Neuronal stem cell (in vitro differentiated cells): ENCODE measurements around the gene ARHGEF28.

Experiments
- DNase-seq: peaks from one replicate; pipeline ENCODE4 v3.0.0-alpha.2; 2013; ENCODE audit warnings: low spot score
- H2AFZ ChIP-seq: one replicate; pipeline ENCODE4 v1.6.1; 2013; ENCODE audit warnings: mild to moderate bottlenecking, low read length, inconsistent platforms
- H2AK5ac ChIP-seq: 2 replicates; pipeline ENCODE4 v1.6.1; 2013; ENCODE audit warnings: low read depth, mild to moderate bottlenecking, inconsistent platforms, low read length, moderate library complexity, mixed read lengths
- H2BK120ac ChIP-seq: 2 replicates; pipeline ENCODE4 v1.6.1; 2013; ENCODE audit warnings: low read depth, mild to moderate bottlenecking, inconsistent platforms, low read length, moderate library complexity, mixed read lengths
- H2BK12ac ChIP-seq: one replicate; pipeline ENCODE4 v1.6.1; 2013; ENCODE audit warnings: low read length, inconsistent platforms
- H2BK15ac ChIP-seq: 2 replicates; pipeline ENCODE4 v1.6.1; 2013; ENCODE audit warnings: mild to moderate bottlenecking, low read length, inconsistent platforms, mixed read lengths
- H2BK5ac ChIP-seq: one replicate; pipeline ENCODE4 v1.6.1; 2013; ENCODE audit warnings: inconsistent platforms, mild to moderate bottlenecking, low read length, moderate library complexity
- H3K14ac ChIP-seq: one replicate; pipeline ENCODE4 v1.6.1; 2013; ENCODE audit warnings: low read length, inconsistent platforms
- H3K18ac ChIP-seq: 2 replicates; pipeline ENCODE4 v1.6.1; 2013; ENCODE audit warnings: low read length, inconsistent platforms
- H3K23ac ChIP-seq: 2 replicates; pipeline ENCODE4 v1.6.1; 2013; ENCODE audit warnings: low read depth, mild to moderate bottlenecking, mixed read lengths, low read length, inconsistent platforms; ENCODE audit not compliant: poor library complexity
- H3K27ac ChIP-seq: replicated peaks from 3 replicates; pipeline ENCODE4 v1.5.1; 2013; ENCODE audit warnings: low read length, inconsistent platforms
- H3K27me3 ChIP-seq, 3 experiments: 2 replicates each; pipeline ENCODE4 v1.6.1; 2013; ENCODE audit warnings: low read length in 3 of 3, mild to moderate bottlenecking in 2 of 3, inconsistent platforms in 1 of 3, low read depth in 1 of 3, mixed read lengths in 1 of 3, moderate library complexity in 1 of 3; ENCODE audit not compliant: control insufficient read depth in 3 of 3, insufficient read depth in 3 of 3
- H3K36me3 ChIP-seq, 2 donors: replicated peaks in 1 of 2; 2 replicates each; pipeline ENCODE4 v1.6.1; 2013; ENCODE audit warnings: low read length in 2 of 2; ENCODE audit not compliant: control insufficient read depth in 2 of 2, insufficient read depth in 2 of 2
- H3K4ac ChIP-seq: 2 replicates; pipeline ENCODE4 v1.6.1; 2013; ENCODE audit warnings: inconsistent platforms, mild to moderate bottlenecking, low read length, moderate library complexity
- H3K4me1 ChIP-seq, 2 donors: 1 replicate in 1 of 2; 2 replicates in 1 of 2; pipeline ENCODE4 v1.6.1; 2013; ENCODE audit warnings: low read length in 2 of 2, low read depth in 1 of 2; ENCODE audit not compliant: control insufficient read depth in 2 of 2, insufficient read depth in 1 of 2
- H3K4me2 ChIP-seq: one replicate; pipeline ENCODE4 v1.6.1; 2013; ENCODE audit warnings: mild to moderate bottlenecking, low read length, inconsistent platforms; ENCODE audit not compliant: insufficient read depth, poor library complexity, severe bottlenecking
- H3K4me3 ChIP-seq, 2 donors: 2 replicates each; pipeline ENCODE4 v1.5.1; 2013; ENCODE audit warnings: low read length in 2 of 2, mild to moderate bottlenecking in 2 of 2, inconsistent platforms in 1 of 2, moderate library complexity in 1 of 2
- H3K79me1 ChIP-seq: one replicate; pipeline ENCODE4 v1.6.1; 2013; ENCODE audit warnings: low read depth, mild to moderate bottlenecking, inconsistent platforms, low read length, moderate library complexity
- H3K9ac ChIP-seq: one replicate; pipeline ENCODE4 v1.6.1; 2013; ENCODE audit warnings: mild to moderate bottlenecking, low read depth, low read length, inconsistent platforms; ENCODE audit not compliant: poor library complexity
- H3K9me3 ChIP-seq, 2 donors: replicated peaks in 1 of 2; 2 replicates each; pipeline versions ENCODE3 to v1.6.1; 2013; ENCODE audit warnings: low read length in 2 of 2, mild to moderate bottlenecking in 2 of 2, inconsistent platforms in 1 of 2, low read depth in 1 of 2, mixed read lengths in 1 of 2, moderate library complexity in 1 of 2; ENCODE audit not compliant: control insufficient read depth in 2 of 2, insufficient read depth in 1 of 2
- H4K8ac ChIP-seq: one replicate; pipeline ENCODE4 v1.6.1; 2013; ENCODE audit warnings: low read depth, mild to moderate bottlenecking, inconsistent platforms, low read length, moderate library complexity
- H4K91ac ChIP-seq: one replicate; pipeline ENCODE4 v1.6.1; 2013; ENCODE audit warnings: low read length, low read depth, mild to moderate bottlenecking, inconsistent platforms; ENCODE audit not compliant: poor library complexity
- WGBS, 2 donors: extraction: QIAGEN DNeasy Blood & Tissue Kit; methylation state at CpG; one replicate each; pipeline ENCODE4 v1.1.7; 2013; ENCODE audit warnings: missing lambda C conversion rate in 2 of 2, mixed read lengths in 1 of 2; ENCODE audit not compliant: insufficient read length in 2 of 2, insufficient replicate concordance in 1 of 2; ENCODE audit errors: extremely low coverage in 2 of 2; 5-methylcytosine and 5-hydroxymethylcytosine counted together

Gene ARHGEF28

DNA sequence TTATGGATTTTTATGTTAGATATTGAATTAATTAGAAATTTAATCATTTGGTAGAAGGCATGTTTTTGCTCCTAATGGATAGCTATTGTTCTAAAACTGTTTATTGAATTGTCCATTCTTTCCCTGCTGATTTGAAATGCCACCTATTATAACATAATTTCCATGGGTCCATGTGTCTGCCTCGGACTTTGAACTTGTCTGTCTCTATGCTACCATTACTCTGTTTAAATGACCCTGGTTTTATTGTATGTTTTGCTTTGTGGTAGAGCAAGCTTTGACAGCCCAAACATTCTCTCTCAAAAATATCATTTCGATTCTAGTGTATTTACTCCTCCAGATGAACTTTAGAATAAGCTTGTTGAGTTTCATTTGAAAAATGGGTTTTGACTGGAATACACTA, 120.6 kb downstream of the ARHGEF28 start:
- Histone ChIP-seq H3K18ac (no peak overlapping the region), H2BK120ac (no peak overlapping the region), H3K23ac (no peak overlapping the region), H3K27me3 (peaks cover 0 to 13% (median 0%) of the 10 kb centered on the region in 3 experiments), H2BK5ac (no peak overlapping the region), H3K27ac (no peak overlapping the region), H3K14ac (no peak overlapping the region), H2AFZ (no peak overlapping the region), H3K9me3 (peaks cover 0 to 1% of the 10 kb centered on the region in 2 donors), H3K4me1 (peaks cover 0 to 2% of the 10 kb centered on the region in 2 donors), H2BK15ac (no peak overlapping the region), H4K91ac (no peak overlapping the region), H4K8ac (no peak overlapping the region), H3K4me3 (no peak overlapping the region), H3K79me1 (no peaks in the 10 kb centered on the region), H3K9ac (no peak overlapping the region), H3K36me3 (no peaks in the 10 kb centered on the region), H2BK12ac (no peak overlapping the region), H3K4ac (no peak overlapping the region), H2AK5ac (no peak overlapping the region), H3K4me2 (no peak overlapping the region)
- DNase-seq, result no peak
- WGBS, 2 donors, result no CpG with 5 or more reads among the region's 2 CpGs

- Histone ChIP-seq H2BK120ac (no peak overlapping the region), H4K91ac (no peak overlapping the region), H3K36me3 (no peaks in the 10 kb centered on the region), H4K8ac (no peak overlapping the region), H3K27me3 (peaks cover 0 to 17% (median 0%) of the 10 kb centered on the region in 3 experiments), H3K9ac (no peak overlapping the region), H2BK12ac (no peak overlapping the region), H3K4me2 (no peak overlapping the region), H2BK15ac (no peak overlapping the region), H2BK5ac (no peak overlapping the region), H2AFZ (no peak overlapping the region), H2AK5ac (no peak overlapping the region), H3K79me1 (no peaks in the 10 kb centered on the region), H3K18ac (no peak overlapping the region), H3K23ac (no peak overlapping the region), H3K27ac (no peak overlapping the region), H3K4me1 (peaks cover 0 to 2% of the 10 kb centered on the region in 2 donors), H3K9me3 (peaks cover 0 to 1% of the 10 kb centered on the region in 2 donors), H3K14ac (no peak overlapping the region), H3K4ac (no peak overlapping the region), H3K4me3 (no peak overlapping the region)
- DNase-seq, result no peak
- no CpG with 5 or more reads among the region's 7 CpGs for WGBS, 2 donors
These were observed 121.8 kb downstream of the ARHGEF28 start for GRCh38 chr5:73747696-73748380.

GRCh38 chr5:73748510-73749400, 122.8 kb downstream of the ARHGEF28 start:
- H4K91ac ChIP-seq, result peak overlapping the region; percentile 53
- H2BK15ac ChIP-seq, result no peak overlapping the region
- no peaks in the 10 kb centered on the region for H3K36me3 ChIP-seq
- H3K4me3 ChIP-seq, result no peak overlapping the region
- H3K14ac ChIP-seq, result no peak overlapping the region
- H2BK12ac ChIP-seq, result no peak overlapping the region
- DNase-seq, result no peak
- peaks cover 0 to 2% of the 10 kb centered on the region in 2 donors for H3K4me1 ChIP-seq
- H4K8ac ChIP-seq, result no peak overlapping the region
- no peak overlapping the region for H3K27ac ChIP-seq
- H3K27me3 ChIP-seq, result peaks cover 0 to 17% (median 0%) of the 10 kb centered on the region in 3 experiments
- no peak overlapping the region for H2BK120ac ChIP-seq
- no peak overlapping the region for H2AFZ ChIP-seq
- H3K79me1 ChIP-seq, result no peaks in the 10 kb centered on the region
- no peak overlapping the region for H3K23ac ChIP-seq
- WGBS, 2 donors, result no CpG with 5 or more reads among the region's 11 CpGs
- H3K18ac ChIP-seq, result peak overlapping the region; percentile 4
- no peak overlapping the region for H3K4me2 ChIP-seq
- H3K9me3 ChIP-seq, result peaks cover 0 to 1% of the 10 kb centered on the region in 2 donors
- no peak overlapping the region for H2BK5ac ChIP-seq
- no peak overlapping the region for H3K4ac ChIP-seq
- H3K9ac ChIP-seq, result no peak overlapping the region
- no peak overlapping the region for H2AK5ac ChIP-seq
